Measurements from ENCODE around the gene MISFA.
"Not testable (repeated sequence)": the region's sequence is repeated elsewhere in the genome, so short reads cannot be mapped to it uniquely, and the experiment has no call there.

GRCh38 chr11:18643034-18643433, 43.4 kb downstream of the MISFA start:
- TF ChIP-seq EZH2phosphoT487 (IDR thresholded peaks at IDR 0.05; ENCODE audit: insufficient read depth, low read depth); EZH2 (IDR thresholded peaks at IDR 0.05; ENCODE audit: insufficient read depth, poor library complexity, severe bottlenecking): not testable (repeated sequence)
